ENCODE results near the gene WFDC6. TPM values are rescaled to one million over a fixed set of nuclear protein-coding genes. Genes with fewer than 3 reads are reported as not detected.

WFDC6 gene
- total RNA-seq, result not detected

- TF ChIP-seq CTCF (IDR thresholded peaks at IDR 0.05; ENCODE audit: low read depth), result no peak
These were observed at the start of gene WFDC6 for GRCh38 chr20:45539382-45539781. WFDC6 (minus strand) TSS chr20:45539482; CDS start chr20:45539407, 75 bp downstream.

GRCh38 chr20:45588800-45589199, 49.5 kb upstream of the WFDC6 start:
- no peak for TF ChIP-seq CTCF (IDR thresholded peaks at IDR 0.05; ENCODE audit: low read depth)

GRCh38 chr20:45583502-45583901, 44.2 kb upstream of the WFDC6 start:
- no peak for TF ChIP-seq CTCF (IDR thresholded peaks at IDR 0.05; ENCODE audit: low read depth)

GRCh38 chr20:45581702-45582101, 42.4 kb upstream of the WFDC6 start:
- no peak for TF ChIP-seq CTCF (IDR thresholded peaks at IDR 0.05; ENCODE audit: low read depth)

- TF ChIP-seq CTCF (IDR thresholded peaks at IDR 0.05; ENCODE audit: low read depth), result no peak
These were observed 39.9 kb upstream of the WFDC6 start, which contains the start of gene WFDC8 for GRCh38 chr20:45579184-45579583. WFDC8 (minus strand) TSS chr20:45579284; CDS start chr20:45579247, 37 bp downstream.

- no peak for TF ChIP-seq CTCF (IDR thresholded peaks at IDR 0.05; ENCODE audit: low read depth)
These were observed 38.9 kb upstream of the WFDC6 start for GRCh38 chr20:45578231-45578630.

- no peak for TF ChIP-seq CTCF (IDR thresholded peaks at IDR 0.05; ENCODE audit: low read depth)
These were observed 37.7 kb upstream of the WFDC6 start for GRCh38 chr20:45576995-45577394.
